Measurements from ENCODE around the gene SLC39A10. TPM values are rescaled to one million over a fixed set of nuclear protein-coding genes. Genes with fewer than 3 reads are reported as not detected.

The SLC39A10 gene
- total and polyA plus RNA-seq, 8 donors, result 0.15 to 22.0 (median 3.1) TPM

- H3K36me3 ChIP-seq, result no peaks in the 10 kb centered on the region
- 57 to 70% (median 63%) methylated on average over 2 of the region's 2 CpGs for WGBS, 5 donors
- no peak overlapping the region for H3K27ac ChIP-seq
- no peaks in the 10 kb centered on the region for H3K4me1 ChIP-seq
- no peak overlapping the region for H3K4me3 ChIP-seq
- TF ChIP-seq POLR2A (IDR thresholded peaks at IDR 0.05) (no peak), POLR2AphosphoS5 (IDR thresholded peaks at IDR 0.05) (no peak), EP300 (IDR thresholded peaks at IDR 0.05) (no peak), CTCF (IDR thresholded peaks at IDR 0.05) (no peak)
- no peak for DNase-seq
- peaks cover 0 to 14% (median 8%) of the 10 kb centered on the region in 4 donors for H3K9me3 ChIP-seq
- intact Hi-C loops (cut with DNase I; ENCODE audit: low total_unique reads), result no loop called here
- H3K27me3 ChIP-seq, result no peaks in the 10 kb centered on the region
Observed at GRCh38 chr2:195768431-195768830, 111.4 kb downstream of the SLC39A10 start.

- no peak for TF ChIP-seq POLR2A (IDR thresholded peaks at IDR 0.05)
- no peak for TF ChIP-seq EP300 (IDR thresholded peaks at IDR 0.05)
- TF ChIP-seq POLR2AphosphoS5 (IDR thresholded peaks at IDR 0.05), result no peak
- no peak for TF ChIP-seq CTCF (IDR thresholded peaks at IDR 0.05)
- H3K27ac ChIP-seq, result no peak overlapping the region
- H3K27me3 ChIP-seq, result no peaks in the 10 kb centered on the region
- H3K36me3 ChIP-seq, result no peaks in the 10 kb centered on the region
- H3K4me3 ChIP-seq, result no peak overlapping the region
- intact Hi-C loops (cut with DNase I; ENCODE audit: low total_unique reads), result no loop called here
- H3K9me3 ChIP-seq, result peaks cover 0 to 8% (median 4%) of the 10 kb centered on the region in 4 donors
- DNase-seq, result no peak
- H3K4me1 ChIP-seq, result no peaks in the 10 kb centered on the region
Observed at GRCh38 chr2:195769975-195770374, 112.9 kb downstream of the SLC39A10 start.

- H3K9me3 ChIP-seq, result no peaks in the 10 kb centered on the region
- TF ChIP-seq POLR2A (IDR thresholded peaks at IDR 0.05) (no peak), POLR2AphosphoS5 (IDR thresholded peaks at IDR 0.05) (no peak), CTCF (IDR thresholded peaks at IDR 0.05) (no peak), EP300 (IDR thresholded peaks at IDR 0.05) (no peak)
- no peaks in the 10 kb centered on the region for H3K36me3 ChIP-seq
- no peaks in the 10 kb centered on the region for H3K27me3 ChIP-seq
- intact Hi-C loops (cut with DNase I; ENCODE audit: low total_unique reads), result no loop called here
- WGBS, 5 donors, result 71 to 82% (median 81%) methylated on average over 2 of the region's 2 CpGs
- no peak for DNase-seq
- no peak overlapping the region for H3K4me3 ChIP-seq
- H3K4me1 ChIP-seq, result no peaks in the 10 kb centered on the region
- H3K27ac ChIP-seq, result no peak overlapping the region
Observed at GRCh38 chr2:195779491-195779890, 122.5 kb downstream of the SLC39A10 start.

GRCh38 chr2:195782156-195782555 lies 125.1 kb downstream of the SLC39A10 start:
- no peak for DNase-seq
- intact Hi-C loops (cut with DNase I; ENCODE audit: low total_unique reads), result no loop called here
- 92 to 96% (median 93%) methylated on average over 2 of the region's 2 CpGs for WGBS, 5 donors
- no peaks in the 10 kb centered on the region for H3K36me3 ChIP-seq
- H3K4me1 ChIP-seq, result no peaks in the 10 kb centered on the region
- no peaks in the 10 kb centered on the region for H3K27me3 ChIP-seq
- H3K4me3 ChIP-seq, result no peak overlapping the region
- H3K27ac ChIP-seq, result no peak overlapping the region
- H3K9me3 ChIP-seq, result no peaks in the 10 kb centered on the region
- TF ChIP-seq POLR2A (IDR thresholded peaks at IDR 0.05) (no peak), EP300 (IDR thresholded peaks at IDR 0.05) (no peak), CTCF (IDR thresholded peaks at IDR 0.05) (no peak), POLR2AphosphoS5 (IDR thresholded peaks at IDR 0.05) (no peak)

Small RNAs within 50 kb of the gene (small RNA-seq; reads per million reads assigned to genes)
- 0 reads per million in 4 donors for gene RNU6-915P
